Adrenal gland (tissue), 12 donors: Measurements from ENCODE around the gene MKNK1. TPM values are rescaled to one million over a fixed set of nuclear protein-coding genes. Genes with fewer than 3 reads are reported as not detected.

Source experiments
- DNase-seq, 7 donors: peaks; one replicate each; pipeline ENCODE4 v3.0.0-alpha.2; 2019 to 2020
- H3K27ac ChIP-seq, 5 donors: fragments of 200-600 bp; sonication (generic) in 4 of 5; 1 replicate in 3 of 5; 2 replicates in 2 of 5; pipeline versions ENCODE4 v1.5.1 to v1.8.0; 2016 to 2020; ENCODE audit warnings: mild to moderate bottlenecking in 1 of 5
- H3K27me3 ChIP-seq: fragments of 200-600 bp; 2 replicates; pipeline ENCODE4 v1.8.0; 2021
- H3K36me3 ChIP-seq, 2 donors: fragments of 200-600 bp; replicated peaks in 1 of 2; 1 replicate in 1 of 2; 2 replicates in 1 of 2; pipeline versions ENCODE4 v1.5.1 to v1.8.0; 2018 to 2022
- H3K4me1 ChIP-seq, 2 donors: fragments of 200-600 bp; replicated peaks in 1 of 2; 1 replicate in 1 of 2; 2 replicates in 1 of 2; pipeline versions ENCODE4 v1.5.1 to v1.8.0; 2018 to 2021
- H3K4me3 ChIP-seq, 4 donors: fragments of 200-600 bp; sonication (generic) in 3 of 4; one replicate each; pipeline ENCODE4 v1.5.1; 2016 to 2018
- H3K9me3 ChIP-seq, 3 donors: fragments of 200-600 bp; sonication (generic) in 1 of 3; replicated peaks in 1 of 3; 1 replicate in 2 of 3; 2 replicates in 1 of 3; pipeline versions ENCODE4 v1.5.1 to v1.8.0; 2016 to 2021
- POLR2A ChIP-seq, 2 donors: fragments of 450-650 bp; IDR thresholded peaks; one replicate each; pipeline ENCODE4 v1.6.1; 2017; ENCODE audit warnings: antibody characterized with exemption in 2 of 2, mild to moderate bottlenecking in 2 of 2, moderate library complexity in 1 of 2
- WGBS, 4 donors: extraction: QIAGEN DNeasy Blood & Tissue Kit in 2 of 4; methylation state at CpG; one replicate each; pipeline versions ENCODE4 v1.1.5 to v1.1.7; 2013 to 2017; 5-methylcytosine and 5-hydroxymethylcytosine counted together
- intact Hi-C, 2 donors: fragments of 100-400 bp; cut with DNase I; formaldehyde crosslinking; loops; one replicate each; pipeline versions ENCODE4 v1.14.1 to v1.15.0; 2022 to 2023
- polyA plus RNA-seq, 3 donors: library from polyadenylated mRNA; stranded (reverse); fragments of 200-250 nt in 2 of 3; fragments of 350-450 nt in 1 of 3; fragmentation: Illumina TruSeq in 1 of 3; extraction: RNeasy Lipid Tissue Mini Kit (QIAGEN cat#74804) in 1 of 3; gene quantifications; one replicate each; pipeline ENCODE4 v1.2.3, GENCODE V29; 2013 to 2014
- total RNA-seq, 9 donors: library from RNA; depleted of rRNA in 4 of 9; stranded (reverse); fragments of >200 nt in 4 of 9; fragments of 120-200 nt in 1 of 9; fragmentation: NEBNext Ultra II Directional in 1 of 9; extraction: Animal tissue kit (Norgen Biotek cat#: 25700) in 1 of 9; gene quantifications; one replicate each; pipeline versions ENCODE4 v1.1.0 to v1.2.4, GENCODE V29; 2013 to 2023
- TF ChIP-seq, protein P1 (sequence below), 6 experiments: fragments of 450-650 bp in 4 of 6; fragments of 200-600 bp in 2 of 6; sonication (generic) in 1 of 6; IDR thresholded peaks; 1 replicate in 5 of 6; 2 replicates in 1 of 6; pipeline versions ENCODE4 v1.5.1 to v1.8.0; 2016 to 2021; ENCODE audit warnings: antibody characterized with exemption in 6 of 6, mild to moderate bottlenecking in 2 of 6, moderate library complexity in 1 of 6
- donor health status: healthy with polysubstance abuse.
- donor health status: Bipolar disorder and iron deficiency.
- donor health status: DM: yes; HTN: yes; CAD: no.
- donor health status: DM: no; HTN: no; CAD: no.
- donor health status: DM: no; HTN: no; CAD: no.
- donor health status: DM: yes; HTN: yes; CAD: no.

The MKNK1 gene
- total and polyA plus RNA-seq, 12 donors: 29.6 to 83.0 (median 46.5) TPM

DNA sequence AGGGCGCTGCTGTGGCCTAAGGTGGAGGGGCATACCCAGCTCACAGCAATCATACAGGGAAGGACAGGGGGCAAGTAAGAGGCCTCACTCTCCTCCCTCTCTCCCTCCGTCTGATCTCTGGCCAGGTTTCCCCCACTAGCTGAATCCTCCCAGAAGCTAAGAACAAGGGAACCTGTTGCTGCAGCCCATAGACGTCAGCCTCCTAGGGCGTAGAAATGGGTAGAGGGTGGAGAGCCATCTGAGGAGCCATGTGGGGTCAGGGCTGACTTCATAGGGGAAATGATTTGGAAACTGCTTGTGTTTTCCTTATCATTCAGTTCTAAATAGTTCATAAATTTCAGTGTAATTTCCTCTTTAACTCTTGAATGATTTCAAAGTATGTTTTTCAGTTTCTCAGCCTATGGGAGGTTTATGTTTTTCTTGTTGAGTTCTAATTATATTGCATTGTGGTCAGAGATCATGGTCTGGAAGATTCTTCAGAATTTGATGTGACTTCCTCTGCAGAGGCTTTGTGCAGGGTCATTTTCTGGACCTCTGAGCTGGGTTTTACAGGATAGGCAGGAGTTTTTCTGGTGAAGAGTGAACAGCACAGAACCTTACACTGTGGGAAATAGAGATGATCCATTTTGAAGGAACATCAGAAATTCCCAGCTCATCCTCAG is 14.8 kb upstream of the MKNK1 start:
- 83 to 94% (median 87%) methylated on average over 4 of the region's 4 CpGs for WGBS, 4 donors
- intact Hi-C loops: loop anchor here in 1 of 2 donors (10.0 kb wide), 1 partner anchor 96 kb away; the partner anchor contains the start of gene EFCAB14

DNA sequence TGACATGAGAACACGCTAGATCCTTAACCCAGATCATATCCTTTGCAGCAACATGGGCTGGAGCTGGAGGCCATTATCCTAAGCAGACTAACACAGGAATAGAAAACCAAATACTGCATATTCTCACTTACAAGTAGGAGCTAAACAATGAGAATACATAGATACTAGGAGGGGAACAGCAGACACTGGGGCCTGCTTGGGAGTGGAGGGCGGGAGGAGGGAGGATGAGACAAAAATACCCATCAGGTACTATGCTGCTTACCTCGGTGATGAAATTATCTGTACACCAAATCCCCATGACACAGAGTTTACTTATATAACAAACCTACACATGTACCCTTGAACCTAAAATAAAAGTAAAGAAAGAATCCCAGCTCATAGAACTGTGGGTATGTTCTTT is 13.8 kb upstream of the MKNK1 start:
- H3K4me3 ChIP-seq: peak overlapping the region in 1 of 4 donors; percentile 88
- no peak overlapping the region for H3K27ac ChIP-seq
- no peak for DNase-seq
- intact Hi-C loops: loop anchor here in 1 of 2 donors (10.0 kb wide), 1 partner anchor 97 kb away; the partner anchor contains the start of gene EFCAB14
- 89 to 94% (median 91%) methylated on average over 3 of the region's 3 CpGs for WGBS, 4 donors
- TF ChIP-seq, protein P1, sequence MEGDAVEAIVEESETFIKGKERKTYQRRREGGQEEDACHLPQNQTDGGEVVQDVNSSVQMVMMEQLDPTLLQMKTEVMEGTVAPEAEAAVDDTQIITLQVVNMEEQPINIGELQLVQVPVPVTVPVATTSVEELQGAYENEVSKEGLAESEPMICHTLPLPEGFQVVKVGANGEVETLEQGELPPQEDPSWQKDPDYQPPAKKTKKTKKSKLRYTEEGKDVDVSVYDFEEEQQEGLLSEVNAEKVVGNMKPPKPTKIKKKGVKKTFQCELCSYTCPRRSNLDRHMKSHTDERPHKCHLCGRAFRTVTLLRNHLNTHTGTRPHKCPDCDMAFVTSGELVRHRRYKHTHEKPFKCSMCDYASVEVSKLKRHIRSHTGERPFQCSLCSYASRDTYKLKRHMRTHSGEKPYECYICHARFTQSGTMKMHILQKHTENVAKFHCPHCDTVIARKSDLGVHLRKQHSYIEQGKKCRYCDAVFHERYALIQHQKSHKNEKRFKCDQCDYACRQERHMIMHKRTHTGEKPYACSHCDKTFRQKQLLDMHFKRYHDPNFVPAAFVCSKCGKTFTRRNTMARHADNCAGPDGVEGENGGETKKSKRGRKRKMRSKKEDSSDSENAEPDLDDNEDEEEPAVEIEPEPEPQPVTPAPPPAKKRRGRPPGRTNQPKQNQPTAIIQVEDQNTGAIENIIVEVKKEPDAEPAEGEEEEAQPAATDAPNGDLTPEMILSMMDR (IDR thresholded peaks at IDR 0.05): no peak
- no peak for TF ChIP-seq POLR2A (IDR thresholded peaks at IDR 0.05)
- no peaks in the 10 kb centered on the region for H3K9me3 ChIP-seq
- no peaks in the 10 kb centered on the region for H3K27me3 ChIP-seq
- peaks cover 0 to 3% of the 10 kb centered on the region in 2 donors for H3K36me3 ChIP-seq
- peaks cover 29 to 38% of the 10 kb centered on the region in 2 donors for H3K4me1 ChIP-seq

More for the DNA sequence above, 14.8 kb upstream of the MKNK1 start:
- Histone ChIP-seq H3K4me3 (no peak overlapping the region), H3K9me3 (no peaks in the 10 kb centered on the region), H3K4me1 (peaks cover 21 to 28% of the 10 kb centered on the region in 2 donors), H3K27ac (no peak overlapping the region), H3K27me3 (no peaks in the 10 kb centered on the region), H3K36me3 (no peaks in the 10 kb centered on the region)
- TF ChIP-seq, protein P1 (IDR thresholded peaks at IDR 0.05): no peak
- TF ChIP-seq POLR2A (IDR thresholded peaks at IDR 0.05): no peak
- DNase-seq: no peak

DNA sequence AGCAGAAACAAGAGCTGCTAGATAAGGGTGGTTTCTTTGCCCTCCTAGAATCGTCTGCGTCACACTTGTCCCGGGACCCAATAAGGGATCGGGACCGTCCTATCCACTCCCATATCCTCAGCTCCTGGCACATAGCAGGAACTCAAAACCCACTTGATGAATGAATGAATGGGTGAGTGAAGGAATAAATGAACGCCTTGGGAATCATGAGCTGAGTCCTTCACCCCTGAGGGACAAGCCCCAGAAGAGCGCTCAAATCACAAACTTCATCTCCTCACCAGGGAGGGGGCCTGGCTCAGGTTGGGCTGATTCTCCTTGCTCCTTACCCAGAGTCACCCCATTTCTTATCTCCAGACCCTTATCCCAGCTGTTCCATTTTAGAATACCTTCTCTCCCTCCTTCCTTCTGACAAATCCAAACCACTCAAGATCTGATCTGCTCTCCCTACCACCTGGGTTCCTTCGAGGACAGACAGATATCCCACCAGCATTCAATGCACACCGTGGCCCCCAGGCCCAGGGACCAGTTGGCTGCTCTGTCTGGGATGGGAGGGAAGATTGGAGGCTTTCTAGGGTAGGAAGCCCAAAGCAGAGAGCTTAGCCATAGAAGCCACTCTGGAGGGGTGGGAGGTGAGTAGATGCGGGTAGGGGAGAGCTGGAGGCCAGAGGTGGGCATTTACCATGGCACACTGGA is 13.2 kb upstream of the MKNK1 start:
- peak overlapping the region; percentile 81 to 96 (median 86) for H3K27ac ChIP-seq
- H3K4me1 ChIP-seq: peaks cover 29 to 41% of the 10 kb centered on the region in 2 donors
- H3K36me3 ChIP-seq: peaks cover 0 to 8% of the 10 kb centered on the region in 2 donors
- TF ChIP-seq POLR2A (IDR thresholded peaks at IDR 0.05): no peak
- TF ChIP-seq, protein P1 (IDR thresholded peaks at IDR 0.05): no peak
- DNase-seq: no peak
- H3K27me3 ChIP-seq: no peaks in the 10 kb centered on the region
- 34 to 39% (median 37%) methylated on average over 10 of the region's 10 CpGs for WGBS, 4 donors
- intact Hi-C loops: loop anchor here in 1 of 2 donors (10.0 kb wide), 1 partner anchor 98 kb away; the partner anchor contains the start of gene EFCAB14
- H3K9me3 ChIP-seq: no peaks in the 10 kb centered on the region
- peak overlapping the region in 3 of 4 donors; percentile 75 to 88 (median 79) for H3K4me3 ChIP-seq
